Astrocyte of the cerebellum (primary cell): ENCODE measurements around the gene CAMP.
A peak's percentile ranks its signal among the peaks of the same experiment; 100 is the strongest.
"Not testable (repeated sequence)": the region's sequence is repeated elsewhere in the genome, so short reads cannot be mapped to it uniquely, and the experiment has no call there.

Source experiments
- DNase-seq: peaks from one replicate; pipeline ENCODE4 v3.0.0-alpha.2; 2011; ENCODE audit warnings: low read depth
- H3K4me3 ChIP-seq: 2 replicates; pipeline ENCODE4 v1.5.1; 2011; ENCODE audit warnings: mild to moderate bottlenecking, low read depth, low read length, moderate library complexity
- in situ Hi-C: cut with HindIII; loops from 2 replicates; pipeline ENCODE4 v1.10.0; 2017; ENCODE audit warnings: low sequenced_read_pairs
- TF ChIP-seq, protein P1 (sequence below): IDR thresholded peaks from 2 replicates; pipeline ENCODE4 v1.5.1; 2012; ENCODE audit warnings: low read length, low read depth, moderate library complexity, mild to moderate bottlenecking; ENCODE audit errors: missing control alignments

Gene CAMP

GRCh38 chr3:48194446-48195071 lies 28.7 kb upstream of the CAMP start:
- in situ Hi-C loops, result no loop called here
- peak; percentile 38 for DNase-seq
- H3K4me3 ChIP-seq, result no peak overlapping the region
- TF ChIP-seq, protein P1, sequence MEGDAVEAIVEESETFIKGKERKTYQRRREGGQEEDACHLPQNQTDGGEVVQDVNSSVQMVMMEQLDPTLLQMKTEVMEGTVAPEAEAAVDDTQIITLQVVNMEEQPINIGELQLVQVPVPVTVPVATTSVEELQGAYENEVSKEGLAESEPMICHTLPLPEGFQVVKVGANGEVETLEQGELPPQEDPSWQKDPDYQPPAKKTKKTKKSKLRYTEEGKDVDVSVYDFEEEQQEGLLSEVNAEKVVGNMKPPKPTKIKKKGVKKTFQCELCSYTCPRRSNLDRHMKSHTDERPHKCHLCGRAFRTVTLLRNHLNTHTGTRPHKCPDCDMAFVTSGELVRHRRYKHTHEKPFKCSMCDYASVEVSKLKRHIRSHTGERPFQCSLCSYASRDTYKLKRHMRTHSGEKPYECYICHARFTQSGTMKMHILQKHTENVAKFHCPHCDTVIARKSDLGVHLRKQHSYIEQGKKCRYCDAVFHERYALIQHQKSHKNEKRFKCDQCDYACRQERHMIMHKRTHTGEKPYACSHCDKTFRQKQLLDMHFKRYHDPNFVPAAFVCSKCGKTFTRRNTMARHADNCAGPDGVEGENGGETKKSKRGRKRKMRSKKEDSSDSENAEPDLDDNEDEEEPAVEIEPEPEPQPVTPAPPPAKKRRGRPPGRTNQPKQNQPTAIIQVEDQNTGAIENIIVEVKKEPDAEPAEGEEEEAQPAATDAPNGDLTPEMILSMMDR, result peak; percentile 87

GRCh38 chr3:48196611-48197010 lies 26.7 kb upstream of the CAMP start:
- H3K4me3 ChIP-seq, result no peak overlapping the region
- no peak for DNase-seq
- TF ChIP-seq, protein P1, result no peak
- in situ Hi-C loops, result no loop called here

GRCh38 chr3:48199117-48199516 lies 24.2 kb upstream of the CAMP start:
- TF ChIP-seq, protein P1, result no peak
- H3K4me3 ChIP-seq, result no peak overlapping the region
- in situ Hi-C loops, result no loop called here
- no peak for DNase-seq

GRCh38 chr3:48202632-48203031 lies 20.7 kb upstream of the CAMP start:
- in situ Hi-C loops, result no loop called here
- no peak for DNase-seq
- TF ChIP-seq, protein P1, result no peak
- H3K4me3 ChIP-seq, result no peak overlapping the region

- TF ChIP-seq, protein P1, result no peak
- in situ Hi-C loops, result no loop called here
- DNase-seq, result no peak
- no peak overlapping the region for H3K4me3 ChIP-seq
These were observed 15.2 kb upstream of the CAMP start for GRCh38 chr3:48208076-48208475.

GRCh38 chr3:48209445-48209844 lies 13.8 kb upstream of the CAMP start:
- in situ Hi-C loops, result no loop called here
- DNase-seq, result no peak
- no peak overlapping the region for H3K4me3 ChIP-seq
- TF ChIP-seq, protein P1, result no peak

- H3K4me3 ChIP-seq, in situ Hi-C loops, DNase-seq: not testable (repeated sequence)
These were observed 12.8 kb upstream of the CAMP start for GRCh38 chr3:48210534-48210933.

DNA sequence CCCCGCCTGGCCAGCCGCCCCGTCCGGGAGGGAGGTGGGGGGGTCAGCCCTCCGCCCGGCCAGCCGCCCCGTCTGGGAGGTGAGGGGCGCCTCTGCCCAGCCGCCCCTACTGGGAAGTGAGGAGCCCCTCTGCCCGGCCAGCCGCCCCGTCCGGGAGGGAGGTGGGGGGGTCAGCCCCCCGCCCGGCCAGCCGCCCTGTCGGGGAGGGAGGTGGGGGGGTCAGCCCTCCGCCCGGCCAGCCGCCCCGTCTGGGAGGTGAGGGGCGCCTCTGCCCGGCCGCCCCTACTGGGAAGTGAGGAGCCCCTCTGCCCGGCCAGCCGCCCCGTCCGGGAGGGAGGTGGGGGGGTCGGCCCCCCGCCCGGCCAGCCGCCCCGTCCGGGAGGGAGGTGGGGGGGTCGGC lies 11.5 kb upstream of the CAMP start:
- H3K4me3 ChIP-seq, in situ Hi-C loops, DNase-seq: not testable (repeated sequence)
